ENCODE results near the gene COL13A1.

Gene COL13A1

DNA sequence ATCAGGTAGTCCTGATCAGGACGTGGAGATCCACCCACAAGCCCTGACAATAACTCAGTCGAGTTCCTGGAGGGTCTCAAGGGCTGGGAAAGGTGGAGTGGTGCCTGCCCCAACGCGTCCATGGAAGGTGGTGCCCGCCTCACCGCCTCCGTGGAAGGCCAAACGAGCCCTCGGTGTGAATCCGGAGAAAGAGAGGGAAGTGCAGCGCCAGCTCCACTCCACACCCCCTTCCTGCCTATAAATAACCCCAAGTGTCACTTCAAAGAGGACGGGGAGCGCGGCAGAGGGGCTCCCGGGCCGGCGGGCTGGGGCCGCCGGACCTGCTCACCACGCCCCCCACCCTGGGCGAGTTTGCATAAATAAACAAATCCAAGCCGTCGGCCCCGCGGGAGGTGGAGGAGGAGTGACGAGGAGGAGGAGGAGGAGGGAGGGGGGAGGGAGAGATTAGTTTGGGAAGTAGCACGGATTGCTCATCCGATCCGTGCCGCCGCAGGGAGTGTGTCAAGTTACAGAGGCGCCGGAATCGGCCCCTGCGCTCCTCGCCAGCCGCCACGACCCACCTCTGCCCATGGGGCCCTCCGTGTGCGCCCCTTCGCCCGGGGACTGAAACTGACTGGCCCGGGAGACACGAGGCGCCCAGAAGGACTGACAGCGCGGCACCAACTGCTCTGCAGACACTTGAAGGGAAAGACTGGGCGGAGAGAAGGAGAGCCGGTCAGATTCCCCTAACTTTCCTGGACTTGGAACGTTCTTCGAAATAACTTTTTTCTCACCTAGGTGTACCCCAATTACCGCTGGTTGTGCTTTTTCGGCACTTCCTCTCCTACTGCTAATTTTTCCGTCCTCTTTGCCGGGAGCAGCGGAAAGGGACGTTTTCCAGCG lies at the start of gene COL13A1:
Gene COL13A1 (plus strand): TSS at position 473 of the 882 bp plus-strand sequence. CDS start 518 bp downstream, outside the sequence.
- no peak for DNase-seq

DNA sequence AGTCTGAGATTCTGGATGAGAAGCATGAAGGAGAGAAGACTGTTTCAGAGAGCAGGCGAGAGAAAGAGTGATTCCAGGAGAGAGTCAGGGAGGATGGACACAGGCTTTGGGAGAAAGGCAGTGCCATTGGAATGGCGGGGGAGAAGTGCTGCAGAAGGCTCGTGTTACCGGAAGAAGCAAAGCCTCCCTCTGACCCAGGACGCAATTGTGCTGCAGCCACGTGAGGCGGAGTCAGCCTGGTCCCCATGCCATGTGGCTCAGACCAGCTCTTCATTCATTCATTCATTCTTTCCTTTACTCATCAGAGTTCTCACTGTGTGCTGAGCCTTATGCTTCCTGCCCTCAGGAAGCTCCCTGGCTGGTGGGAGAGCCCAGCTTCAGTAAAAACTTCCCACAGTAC lies 49.2 kb upstream of the COL13A1 start:
- DNase-seq: no peak

DNA sequence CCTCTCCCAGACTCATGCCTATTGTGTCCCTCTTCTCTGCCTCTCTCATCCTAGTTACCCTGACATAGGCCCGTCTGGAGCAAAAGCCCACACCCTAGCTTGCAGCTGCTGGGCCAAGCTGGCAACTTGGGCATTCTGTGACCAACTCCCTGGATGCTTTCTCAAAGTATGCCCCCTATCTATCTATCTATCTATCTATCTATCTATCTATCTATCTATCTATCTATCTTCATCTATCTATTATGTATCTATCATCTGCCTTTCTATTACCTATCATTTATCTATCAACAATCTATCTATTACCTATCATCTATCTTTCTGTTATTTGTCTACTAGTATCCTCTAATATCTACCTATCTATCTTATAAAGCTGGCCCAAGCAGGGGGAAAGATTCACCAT lies 45.4 kb upstream of the COL13A1 start:
- no peak for DNase-seq

DNA sequence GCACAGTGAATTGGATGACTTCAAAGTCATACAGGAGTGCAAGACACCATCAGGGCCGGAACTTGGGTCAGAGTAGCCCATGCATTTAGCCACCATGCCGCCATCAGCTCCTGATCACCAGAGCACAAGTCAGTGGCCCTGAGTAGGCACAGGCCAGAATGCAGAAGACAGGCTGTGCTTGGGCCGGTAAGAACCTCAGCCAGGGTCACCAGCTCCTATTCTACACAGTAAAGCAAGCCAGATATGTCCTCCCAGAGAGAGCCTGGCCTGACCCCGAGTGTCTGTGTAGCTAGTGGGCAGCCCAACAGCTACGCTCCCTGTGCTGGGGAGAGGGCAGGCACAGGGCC lies 44.5 kb upstream of the COL13A1 start:
- no peak for DNase-seq

DNA sequence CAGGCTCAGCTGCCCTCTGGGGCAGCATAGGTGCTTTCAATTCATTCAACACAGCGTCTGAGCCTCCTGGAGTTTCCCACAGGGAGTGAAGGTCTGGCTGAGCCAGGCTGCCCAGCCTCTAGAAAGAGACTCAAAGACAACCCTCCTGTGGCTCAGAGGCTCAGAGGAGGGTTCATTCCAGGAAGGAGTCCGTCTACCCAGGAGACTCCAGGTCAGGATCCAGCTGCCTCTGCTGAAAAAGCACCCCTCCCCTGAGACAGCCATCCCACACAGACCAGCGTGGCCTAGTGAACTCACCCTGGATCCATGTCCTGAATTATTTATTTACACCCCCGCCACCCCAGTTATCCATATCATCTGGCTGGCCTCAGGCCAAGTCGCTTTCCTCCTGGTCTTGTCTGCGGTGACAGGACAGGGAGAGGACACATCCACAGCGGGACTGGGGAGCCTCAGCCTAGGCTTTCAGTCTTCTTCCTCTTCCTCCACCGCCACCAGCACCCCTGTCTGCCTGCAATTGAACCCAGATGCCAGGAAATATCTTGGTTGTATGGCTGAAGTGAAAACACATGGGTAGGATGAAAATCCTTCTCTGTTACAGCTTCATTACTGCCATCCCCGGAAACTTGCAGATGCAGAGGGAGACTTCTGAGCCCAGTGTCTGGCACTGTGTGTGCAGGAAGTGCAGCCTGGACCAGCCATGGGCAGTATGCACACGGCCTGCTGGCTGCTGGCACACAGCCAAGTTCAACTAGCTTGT lies 44.0 kb upstream of the COL13A1 start:
- no peak for DNase-seq

DNA sequence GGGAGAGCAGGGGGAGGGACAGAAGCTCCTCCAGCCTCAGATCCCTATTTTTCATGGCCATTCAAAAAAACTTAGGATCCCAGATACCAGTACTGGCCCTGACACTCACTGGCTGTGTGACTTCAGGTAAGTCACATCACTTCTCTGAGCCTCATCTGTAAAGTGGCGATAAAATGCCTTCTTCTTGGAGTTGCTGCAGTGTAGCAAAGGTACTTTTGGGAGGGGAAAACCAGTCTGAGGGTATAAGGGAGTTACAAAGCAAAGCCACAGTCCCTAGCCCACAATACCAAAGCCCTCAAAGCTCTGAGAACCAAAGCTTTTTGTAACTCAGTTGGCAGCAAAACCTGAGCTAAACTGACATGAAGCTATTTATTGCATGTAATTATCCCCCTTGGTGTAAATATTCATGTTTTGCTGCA lies 43.4 kb upstream of the COL13A1 start:
- no peak for DNase-seq

DNA sequence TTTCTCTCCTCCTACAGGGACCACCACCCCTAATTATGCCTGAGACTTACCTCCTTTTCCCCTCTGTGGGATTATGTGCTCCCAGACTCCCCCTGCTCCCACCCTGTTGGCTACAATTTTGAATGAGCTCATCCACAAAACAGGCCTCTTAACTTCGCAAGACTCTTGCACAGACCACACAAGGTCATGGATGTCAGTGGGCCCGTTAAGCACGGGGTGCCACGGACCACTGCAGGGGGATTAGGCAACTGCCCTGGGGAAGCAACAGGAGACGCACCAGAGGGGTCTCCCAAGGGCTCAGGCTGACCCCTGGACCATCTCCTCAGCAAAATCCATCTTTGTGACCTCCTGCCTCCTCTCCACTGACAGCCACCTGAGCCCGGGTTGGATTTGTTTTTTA lies 42.1 kb upstream of the COL13A1 start:
- no peak for DNase-seq

DNA sequence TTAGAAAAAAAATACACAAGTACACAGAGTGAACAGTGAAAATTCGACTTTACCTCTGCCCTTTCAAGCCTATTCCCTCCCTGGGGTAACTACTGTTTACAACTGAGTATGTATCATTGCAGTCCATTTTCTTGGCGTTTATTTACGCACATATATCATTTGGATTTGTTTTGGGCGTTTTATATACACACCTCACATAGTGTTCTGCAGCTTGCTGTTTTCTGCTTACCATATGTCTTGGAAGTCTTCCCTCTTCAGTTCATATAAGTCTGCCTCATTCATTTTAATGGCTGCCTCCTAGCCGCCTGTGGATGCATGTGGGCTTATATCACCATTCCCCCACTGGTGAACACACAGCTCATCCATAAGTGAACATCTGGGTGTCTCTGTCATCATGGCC lies 41.6 kb upstream of the COL13A1 start:
- no peak for DNase-seq

DNA sequence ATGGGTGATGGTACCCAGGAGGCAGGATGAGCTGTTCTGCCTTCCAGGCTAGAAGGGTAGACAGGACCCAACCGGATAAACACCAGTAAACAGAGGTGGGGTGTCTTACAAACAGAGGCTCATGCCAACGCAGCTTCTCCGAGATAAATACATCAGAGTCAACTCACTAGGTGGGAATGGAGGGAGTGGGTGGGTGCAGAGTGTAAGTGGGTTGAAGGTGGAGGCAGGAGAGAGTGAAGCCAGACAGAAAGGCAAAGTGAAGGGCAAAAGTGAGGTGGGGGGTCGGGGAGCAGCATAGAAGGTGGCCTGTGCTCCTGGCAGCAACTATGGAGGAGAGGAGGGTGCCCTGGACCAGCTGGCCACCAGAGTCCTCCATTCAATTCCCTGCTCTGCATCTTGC lies 40.4 kb upstream of the COL13A1 start:
- no peak for DNase-seq

DNA sequence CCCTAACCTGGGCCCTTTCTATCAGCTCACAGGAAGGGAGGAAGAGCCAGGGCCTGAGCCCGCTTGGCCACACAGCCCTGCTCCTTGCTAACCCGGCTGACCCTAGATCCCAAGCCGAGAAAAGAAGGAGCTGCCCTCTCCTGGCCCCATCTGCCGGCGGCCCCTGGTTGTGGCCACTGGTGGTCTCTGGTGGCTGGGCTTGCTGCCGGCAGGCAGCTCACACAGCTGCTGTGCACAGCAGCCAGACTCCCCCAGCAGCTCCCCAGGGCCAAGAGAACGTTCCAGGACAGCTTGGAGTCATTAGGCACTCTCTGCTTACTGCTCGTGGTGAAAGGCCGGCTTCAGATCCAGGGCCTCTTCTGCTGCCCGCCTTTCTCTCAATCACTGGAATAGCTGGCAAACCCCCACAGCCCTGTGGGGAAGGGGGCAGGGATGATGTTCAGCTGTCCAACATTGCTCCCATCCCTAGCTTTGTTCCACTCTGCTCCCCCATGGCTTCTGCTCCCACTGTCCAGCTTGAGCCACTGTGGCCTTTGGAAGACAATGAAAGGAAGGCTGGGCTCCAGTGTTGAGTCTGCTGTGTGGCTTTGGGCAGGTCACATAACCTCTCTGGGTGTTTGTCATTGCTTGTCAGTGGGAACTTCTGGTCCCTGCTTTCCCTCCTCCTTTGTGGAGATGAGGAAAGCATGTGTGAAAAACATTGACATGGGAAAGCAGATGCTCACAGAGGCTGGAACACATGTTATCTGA lies 35.4 kb upstream of the COL13A1 start:
- DNase-seq: no peak

DNA sequence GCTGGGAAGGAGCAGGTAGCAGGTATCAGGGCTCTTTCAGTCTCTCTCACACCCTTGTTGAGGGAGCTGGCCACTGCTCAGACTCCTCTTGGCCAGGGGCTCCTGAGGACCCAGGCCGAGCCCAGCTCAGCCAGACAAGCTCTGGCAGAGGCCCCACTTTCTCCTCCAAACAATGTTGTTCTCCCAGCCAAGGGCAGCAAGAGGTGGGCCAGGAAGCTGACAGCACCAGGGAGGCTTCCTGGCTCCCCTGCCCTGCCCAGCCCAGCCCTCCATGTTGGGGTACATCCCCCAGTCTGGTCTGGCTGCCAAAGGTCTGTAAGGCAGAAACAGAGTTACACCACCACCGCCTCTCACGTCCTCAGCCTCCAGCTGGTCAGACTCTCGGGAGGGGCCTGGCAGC lies 33.9 kb upstream of the COL13A1 start:
- DNase-seq: no peak

DNA sequence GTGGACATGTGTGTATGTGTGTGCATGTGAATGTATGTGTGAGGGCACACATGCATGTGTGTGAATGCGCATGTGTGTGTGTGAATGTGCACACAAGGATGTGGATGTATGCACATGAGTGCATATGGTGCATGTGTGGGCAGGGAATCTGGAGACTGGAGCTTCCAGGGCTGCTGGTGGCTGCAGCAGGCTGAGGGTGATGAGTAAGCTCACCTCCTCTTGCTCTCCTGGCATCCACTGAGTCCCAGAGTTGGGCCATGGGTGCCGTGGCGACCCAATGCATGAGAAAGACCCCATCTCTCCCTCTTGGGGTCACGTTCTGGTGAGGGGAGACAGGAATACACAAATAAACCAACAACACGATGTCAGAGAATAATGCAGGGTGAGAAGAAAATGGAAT lies 33.3 kb upstream of the COL13A1 start:
- DNase-seq: no peak

DNA sequence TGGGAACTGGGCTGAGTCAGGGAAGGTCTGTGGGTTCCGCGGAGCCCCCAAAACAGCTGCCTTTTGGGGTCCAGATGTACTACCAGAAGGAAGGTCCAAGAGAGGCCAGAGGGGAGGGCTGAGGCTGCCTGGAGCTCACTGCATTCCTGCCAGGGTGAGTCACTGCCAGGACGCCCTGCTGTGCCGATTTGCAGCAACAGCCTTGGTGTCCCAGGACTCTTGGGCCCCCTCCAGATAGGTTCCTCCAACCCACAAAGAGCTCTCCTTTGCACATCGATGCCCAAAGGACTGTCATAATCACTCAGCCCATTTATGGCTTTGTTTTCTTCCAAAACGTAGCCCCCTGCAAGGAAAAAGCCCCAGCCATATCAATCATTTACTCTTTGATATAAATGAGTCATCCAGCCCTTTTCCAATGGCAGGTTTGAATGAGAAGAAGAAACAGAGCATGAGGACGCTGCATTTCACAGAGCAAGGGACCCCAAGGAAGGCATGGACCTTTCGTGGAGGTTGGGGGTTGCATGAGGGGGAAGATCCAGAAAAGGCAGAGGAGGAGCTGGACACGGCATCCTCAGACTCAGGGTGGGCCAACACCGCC lies 32.2 kb upstream of the COL13A1 start:
- DNase-seq: no peak

DNA sequence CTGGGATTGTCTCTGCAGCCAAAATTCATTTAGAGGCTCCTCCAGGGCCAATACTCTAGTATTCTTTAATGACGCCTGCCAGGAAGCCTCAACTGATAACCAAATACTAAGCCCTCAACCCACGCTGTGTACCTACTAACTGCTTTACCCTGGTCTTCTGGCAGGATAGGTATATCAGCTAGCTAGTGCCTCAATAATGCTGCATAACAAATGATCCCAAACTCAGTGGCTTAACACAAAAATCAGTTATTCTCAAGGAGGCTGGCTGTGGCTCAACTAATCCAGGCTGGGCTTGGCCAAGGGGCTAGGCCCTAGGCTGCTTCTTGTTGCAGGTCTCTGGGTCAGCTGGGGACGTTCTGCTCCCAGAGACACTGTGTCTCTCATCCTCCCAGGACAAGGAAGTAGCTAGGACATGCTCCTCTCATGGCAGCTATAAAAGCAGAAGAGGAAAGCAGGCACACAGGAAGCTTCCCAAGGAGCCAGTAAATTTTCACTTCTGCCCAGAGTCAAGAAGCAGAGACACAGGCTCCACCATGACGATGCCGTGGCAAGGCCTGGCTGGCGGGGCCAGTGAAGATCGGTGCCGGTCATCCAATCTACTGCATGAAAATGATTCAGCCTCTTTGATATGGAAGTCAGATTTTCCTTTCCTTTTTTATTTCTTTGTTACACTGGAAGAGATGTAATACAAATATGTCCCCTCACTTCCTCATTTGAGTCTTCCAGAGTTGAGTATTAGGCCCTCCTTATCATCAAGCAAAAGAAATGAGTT lies 28.6 kb upstream of the COL13A1 start:
- DNase-seq: no peak

DNA sequence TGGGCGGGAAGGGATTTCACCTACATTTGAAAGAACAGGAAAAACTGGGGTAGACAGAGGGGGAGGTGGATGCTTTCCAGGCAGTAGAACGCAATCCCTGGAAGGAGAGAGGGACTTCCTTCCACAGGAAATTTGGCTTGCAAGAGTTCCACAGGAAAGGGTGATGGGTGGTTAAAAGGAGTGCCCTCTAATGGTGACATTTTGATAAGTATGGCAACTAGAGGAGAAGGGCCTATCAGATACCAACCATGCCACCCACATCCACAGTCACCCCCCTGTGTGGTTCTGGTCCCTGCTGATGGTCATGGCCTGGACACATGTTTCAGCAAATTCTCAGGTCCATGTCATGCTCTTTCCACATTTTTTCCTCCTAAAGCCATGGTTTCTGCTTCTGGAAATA lies 27.1 kb upstream of the COL13A1 start:
- no peak for DNase-seq

DNA sequence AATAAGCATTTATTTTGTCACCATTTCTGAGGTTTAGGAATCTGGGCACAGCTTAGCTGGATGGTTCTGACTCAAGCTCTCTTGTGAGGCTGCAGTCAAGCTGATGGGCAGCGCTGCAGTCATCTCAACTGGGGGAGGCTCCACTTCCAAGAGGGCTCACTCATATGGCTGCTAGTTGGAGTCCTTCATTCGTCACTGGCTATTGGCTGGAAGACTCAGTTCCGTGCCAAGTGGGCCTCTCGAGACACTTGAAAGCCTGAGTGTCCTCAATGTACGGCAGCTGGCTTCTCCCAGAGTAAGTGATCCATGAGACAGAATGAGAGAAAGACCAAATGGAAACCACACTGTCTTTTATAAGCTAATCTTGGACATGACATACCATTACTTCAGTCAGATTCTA lies 21.6 kb upstream of the COL13A1 start:
- no peak for DNase-seq

DNA sequence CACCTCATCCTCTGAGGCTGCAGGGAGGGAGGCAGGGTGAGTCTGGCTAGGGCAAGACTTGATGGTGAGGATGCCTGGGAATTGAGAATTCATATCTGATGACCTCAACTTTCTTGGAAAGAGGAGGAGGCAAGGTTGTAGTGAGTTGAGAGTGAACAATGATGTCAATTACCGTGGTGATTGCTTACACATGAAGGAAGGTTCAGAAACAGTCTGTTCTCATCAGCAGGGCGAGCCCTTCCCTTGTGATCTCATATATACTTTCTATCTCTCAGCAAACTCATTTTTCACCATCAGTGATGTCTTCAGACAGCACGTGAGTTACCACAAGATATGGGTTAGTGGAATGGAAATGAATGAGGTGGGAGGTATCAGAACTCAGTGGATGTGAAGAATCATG lies 20.1 kb upstream of the COL13A1 start:
- DNase-seq: no peak

DNA sequence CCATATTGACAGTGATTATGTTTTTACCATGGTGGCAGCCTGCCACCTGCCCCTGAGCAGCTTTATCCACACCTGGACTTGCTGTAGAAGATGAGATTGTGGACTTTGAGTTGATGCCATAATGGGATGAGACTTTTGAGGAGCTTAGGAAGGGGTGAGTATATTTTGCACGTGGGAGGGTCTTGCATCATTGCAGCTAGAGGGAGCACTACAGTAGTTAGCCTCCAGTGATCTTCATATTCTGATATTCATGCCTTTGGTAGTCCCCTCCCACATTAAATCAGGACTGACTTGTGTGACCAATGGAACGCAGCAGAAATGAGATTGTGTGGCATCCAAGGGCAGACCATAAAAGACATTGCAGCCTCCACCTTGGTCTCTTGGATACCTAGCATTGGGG lies 18.2 kb upstream of the COL13A1 start:
- DNase-seq: no peak

DNA sequence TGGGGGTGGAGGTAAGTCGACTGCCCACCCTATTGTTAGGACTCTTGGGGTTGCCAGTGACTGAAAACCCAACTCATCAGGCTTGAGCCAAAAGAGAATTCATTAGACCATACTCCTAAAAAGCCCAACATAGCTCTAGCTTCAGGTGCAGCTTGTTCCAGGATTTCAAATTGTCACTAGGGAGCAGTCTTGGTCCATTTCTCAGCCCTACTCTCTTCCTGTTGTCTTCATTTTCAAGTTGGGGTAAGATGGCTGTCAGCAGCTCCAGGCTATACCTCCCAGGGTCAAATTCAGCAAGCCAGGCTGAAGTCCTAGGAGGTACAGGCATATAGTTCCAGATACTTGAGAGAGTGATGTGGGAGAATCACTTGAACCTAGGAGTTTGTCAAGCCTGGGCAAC lies 14.9 kb upstream of the COL13A1 start:
- DNase-seq: no peak

DNA sequence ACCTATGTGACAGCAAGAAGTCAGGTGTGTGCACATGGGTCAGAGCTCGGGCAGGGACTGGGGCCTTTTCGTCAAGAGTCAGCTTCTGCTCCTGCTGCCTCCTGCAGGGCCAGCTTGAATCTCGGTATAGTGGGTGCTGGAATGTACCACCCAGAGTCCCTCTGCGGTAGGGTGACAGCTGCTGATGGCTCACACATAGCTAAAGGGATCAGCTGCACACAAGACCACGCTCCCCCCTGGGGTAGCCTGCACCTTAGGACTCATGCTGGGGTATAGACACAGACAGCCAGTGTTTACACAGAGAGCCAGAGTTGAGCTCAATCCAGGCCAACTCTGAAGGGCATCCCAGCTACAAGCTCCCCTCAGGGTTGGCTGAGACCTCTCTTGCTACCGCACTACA lies 14.0 kb upstream of the COL13A1 start:
- no peak for DNase-seq

DNA sequence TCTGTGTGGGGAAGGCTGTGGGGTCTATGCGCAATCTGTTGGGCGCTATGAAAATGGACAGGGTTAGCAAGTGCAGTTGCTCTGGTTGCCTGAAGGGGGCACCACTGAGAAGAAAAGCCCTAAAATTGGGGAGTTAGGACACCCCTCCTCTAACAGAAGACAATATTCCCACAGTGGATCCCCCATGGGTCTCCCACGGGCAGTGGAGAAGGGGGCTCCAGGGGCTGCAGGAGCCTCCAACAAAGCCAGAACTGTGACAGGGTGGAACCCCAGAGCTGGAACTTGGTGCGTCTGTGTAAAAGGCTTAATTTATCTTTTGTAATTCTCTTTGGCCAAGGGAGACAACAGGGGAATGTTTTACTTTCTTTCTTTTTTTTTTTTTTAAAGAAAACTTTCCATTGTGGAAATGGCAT lies 12.5 kb upstream of the COL13A1 start:
- DNase-seq: no peak

DNA sequence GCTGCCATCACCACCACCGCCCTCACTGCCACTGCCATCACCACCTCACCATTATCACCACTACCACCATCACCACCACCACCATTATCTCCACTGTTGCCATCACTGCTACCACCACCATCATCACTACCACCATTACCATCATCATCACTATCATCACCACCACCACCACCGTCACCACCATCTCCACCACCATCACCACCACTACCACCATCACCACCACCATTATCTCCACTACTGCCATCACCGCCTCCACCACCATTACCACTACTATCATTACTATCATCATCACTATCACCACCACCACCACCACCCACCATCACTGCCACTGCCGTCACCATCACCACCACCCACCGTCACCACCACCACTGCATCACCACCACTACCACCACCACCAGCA lies 9.9 kb upstream of the COL13A1 start:
- DNase-seq: no peak

DNA sequence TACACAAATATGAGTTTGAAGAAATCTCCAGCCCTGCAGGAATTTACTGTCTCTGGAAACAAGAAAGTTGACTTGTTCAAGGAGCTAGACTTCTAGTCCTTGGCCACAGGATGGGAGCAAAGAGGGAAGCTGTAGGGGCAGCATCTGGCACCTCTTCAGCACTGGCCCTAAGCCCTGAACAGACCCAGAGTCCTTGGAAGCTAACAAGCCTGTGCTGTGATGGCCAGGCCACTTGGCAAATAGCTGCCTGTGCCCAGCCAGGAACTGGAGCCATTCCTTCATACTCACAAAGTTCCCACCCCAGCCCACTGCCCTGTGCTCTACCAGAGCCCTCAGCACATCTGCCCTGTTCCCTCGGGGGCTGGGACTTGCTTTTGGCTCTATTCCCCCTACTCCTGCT lies 9.4 kb upstream of the COL13A1 start:
- no peak for DNase-seq
